NCI-H748 (cell line): ENCODE data around the gene STPG2.

Source experiments
- DNase-seq: peaks from one replicate; lab custom pipeline; 2025; ENCODE audit not compliant: unreplicated experiment; lab: John Stamatoyannopoulos, UW

STPG2 gene

GRCh38 chr4:97836662-97837061, 306.6 kb downstream of the STPG2 start:
- no peak for DNase-seq

- no peak for DNase-seq
These were observed 314.6 kb downstream of the STPG2 start for GRCh38 chr4:97828646-97829045.

GRCh38 chr4:97819294-97819693, 324.0 kb downstream of the STPG2 start:
- DNase-seq: no peak

GRCh38 chr4:97812768-97813167, 330.5 kb downstream of the STPG2 start:
- no peak for DNase-seq

- peak; percentile 62 for DNase-seq
These were observed 356.9 kb downstream of the STPG2 start for GRCh38 chr4:97786306-97786920.

- no peak for DNase-seq
These were observed 365.1 kb downstream of the STPG2 start for GRCh38 chr4:97778174-97778573.

- no peak for DNase-seq
These were observed 368.8 kb downstream of the STPG2 start for GRCh38 chr4:97774347-97774989.

GRCh38 chr4:97770222-97770621, 373.1 kb downstream of the STPG2 start:
- no peak for DNase-seq

- DNase-seq: no peak
These were observed 381.2 kb downstream of the STPG2 start for GRCh38 chr4:97762115-97762512.

- DNase-seq: no peak
These were observed 381.7 kb downstream of the STPG2 start for GRCh38 chr4:97761445-97762114.

GRCh38 chr4:97759785-97760184, 383.5 kb downstream of the STPG2 start:
- DNase-seq: no peak

- no peak for DNase-seq
These were observed 390.7 kb downstream of the STPG2 start for GRCh38 chr4:97752599-97752998.

- DNase-seq: no peak
These were observed 395.3 kb downstream of the STPG2 start for GRCh38 chr4:97747945-97748344.

GRCh38 chr4:97720869-97721432, 422.3 kb downstream of the STPG2 start:
- DNase-seq: peak; percentile 87

- no peak for DNase-seq
These were observed 452.1 kb downstream of the STPG2 start for GRCh38 chr4:97691111-97691605.

- peak; percentile 55 for DNase-seq
These were observed 472.5 kb downstream of the STPG2 start for GRCh38 chr4:97670703-97671269.

GRCh38 chr4:97665553-97665952, 477.7 kb downstream of the STPG2 start:
- no peak for DNase-seq

GRCh38 chr4:97664741-97665140, 478.5 kb downstream of the STPG2 start:
- no peak for DNase-seq

- DNase-seq: no peak
These were observed 481.1 kb downstream of the STPG2 start for GRCh38 chr4:97662133-97662532.

- DNase-seq: no peak
These were observed 487.1 kb downstream of the STPG2 start for GRCh38 chr4:97656044-97656720.

- no peak for DNase-seq
These were observed 489.6 kb downstream of the STPG2 start for GRCh38 chr4:97653701-97654100.
